Liver (tissue), 9 donors: Measurements from ENCODE around the gene NDUFA11. TPM values are rescaled to one million over a fixed set of nuclear protein-coding genes. Genes with fewer than 3 reads are reported as not detected.

Source experiments
- DNase-seq: peaks from one replicate; pipeline ENCODE4 v3.0.0-alpha.2; 2017; ENCODE audit warnings: low spot score
- H3K27ac ChIP-seq, 2 donors: one replicate each; pipeline ENCODE4 v1.7.0; 2013; ENCODE audit warnings: inconsistent platforms in 2 of 2, low read length in 2 of 2, control low read depth in 1 of 2, low read depth in 1 of 2, mild to moderate bottlenecking in 1 of 2
- H3K27me3 ChIP-seq, 4 donors: one replicate each; pipeline versions ENCODE4 v1.6.1 to v1.7.0; 2013; ENCODE audit warnings: low read length in 3 of 4, inconsistent platforms in 1 of 4, mild to moderate bottlenecking in 1 of 4, moderate library complexity in 1 of 4; ENCODE audit not compliant: control insufficient read depth in 4 of 4, insufficient read depth in 4 of 4
- H3K36me3 ChIP-seq, 4 donors: one replicate each; pipeline versions ENCODE4 v1.6.1 to v1.7.0; 2013; ENCODE audit warnings: low read length in 3 of 4, mild to moderate bottlenecking in 3 of 4, low read depth in 1 of 4, moderate library complexity in 1 of 4; ENCODE audit not compliant: control insufficient read depth in 4 of 4, insufficient read depth in 3 of 4
- H3K4me1 ChIP-seq, 4 donors: one replicate each; pipeline versions ENCODE4 v1.6.1 to v1.7.0; 2013; ENCODE audit warnings: low read length in 3 of 4, mild to moderate bottlenecking in 3 of 4, moderate library complexity in 1 of 4; ENCODE audit not compliant: control insufficient read depth in 4 of 4, insufficient read depth in 4 of 4
- H3K4me3 ChIP-seq, 3 donors: one replicate each; pipeline versions ENCODE4 v1.6.1 to v1.7.0; 2013; ENCODE audit warnings: low read length in 3 of 3, control low read depth in 1 of 3, low read depth in 1 of 3, mild to moderate bottlenecking in 1 of 3
- H3K9ac ChIP-seq, 2 donors: one replicate each; pipeline ENCODE4 v1.7.0; 2013; ENCODE audit warnings: low read length in 2 of 2, mild to moderate bottlenecking in 2 of 2, moderate library complexity in 2 of 2, control low read depth in 1 of 2, low read depth in 1 of 2
- H3K9me3 ChIP-seq, 4 donors: one replicate each; pipeline versions ENCODE4 v1.6.1 to v1.7.0; 2013; ENCODE audit warnings: low read length in 3 of 4; ENCODE audit not compliant: control insufficient read depth in 4 of 4
- EGR1 ChIP-seq, 2 donors: IDR thresholded peaks; 2 replicates each; pipeline ENCODE4 v1.6.1; 2016 to 2018; ENCODE audit warnings: antibody characterized with exemption in 2 of 2, low read depth in 2 of 2
- FOXA1 ChIP-seq: IDR thresholded peaks from 2 replicates; pipeline ENCODE4 v1.6.1; 2016; ENCODE audit warnings: antibody characterized with exemption
- FOXA2 ChIP-seq: IDR thresholded peaks from 2 replicates; pipeline ENCODE4 v1.6.1; 2016; ENCODE audit warnings: antibody characterized with exemption
- GABPA ChIP-seq, 2 donors: IDR thresholded peaks in 1 of 2; conservative IDR thresholded peaks in 1 of 2; 2 replicates each; pipeline ENCODE4 v1.6.1; 2016; ENCODE audit warnings: antibody characterized with exemption in 2 of 2, mild to moderate bottlenecking in 1 of 2, moderate library complexity in 1 of 2
- HNF4A ChIP-seq, 2 donors: conservative IDR thresholded peaks; 2 replicates each; pipeline ENCODE4 v1.6.1; 2016; ENCODE audit warnings: antibody characterized with exemption in 2 of 2, mild to moderate bottlenecking in 2 of 2
- HNF4G ChIP-seq: IDR thresholded peaks from 2 replicates; pipeline ENCODE4 v1.6.1; 2016; ENCODE audit warnings: antibody characterized with exemption
- JUND ChIP-seq, 2 donors: IDR thresholded peaks; 2 replicates each; pipeline ENCODE4 v1.6.1; 2016; ENCODE audit warnings: antibody characterized with exemption in 2 of 2
- NR2F2 ChIP-seq: IDR thresholded peaks from 2 replicates; pipeline ENCODE4 v1.6.1; 2016; ENCODE audit warnings: antibody characterized with exemption
- RAD21 ChIP-seq, 2 donors: IDR thresholded peaks; 2 replicates each; pipeline ENCODE4 v1.6.1; 2016; ENCODE audit warnings: antibody characterized with exemption in 2 of 2, mild to moderate bottlenecking in 2 of 2
- RXRA ChIP-seq, 2 donors: IDR thresholded peaks; 2 replicates each; pipeline ENCODE4 v1.6.1; 2017 to 2018; ENCODE audit warnings: antibody characterized with exemption in 2 of 2, mild to moderate bottlenecking in 1 of 2
- SP1 ChIP-seq: IDR thresholded peaks from 2 replicates; pipeline ENCODE4 v1.6.1; 2018; ENCODE audit warnings: antibody characterized with exemption, mild to moderate bottlenecking
- YY1 ChIP-seq: IDR thresholded peaks from 2 replicates; pipeline ENCODE4 v1.6.1; 2016; ENCODE audit warnings: antibody characterized with exemption, mild to moderate bottlenecking
- WGBS: extraction: QIAGEN DNeasy Blood & Tissue Kit; methylation state at CpG from one replicate; pipeline ENCODE4 v1.1.7; 2013; 5-methylcytosine and 5-hydroxymethylcytosine counted together
- polyA plus RNA-seq, 2 donors: library from polyadenylated mRNA; stranded (reverse) in 1 of 2; unstranded in 1 of 2; fragments of 200-250 nt in 1 of 2; fragments of >200 nt in 1 of 2; fragmentation: Nextera tagmentation in 1 of 2; extraction: Ambion mirVana in 1 of 2; gene quantifications; one replicate each; pipeline versions ENCODE4 v1.2.1 to v1.2.3, GENCODE V29; 2013 to 2015
- total RNA-seq, 2 donors: library from RNA; depleted of rRNA; stranded (reverse); fragments of >200 nt; gene quantifications; one replicate each; pipeline ENCODE4 v1.2.3, GENCODE V29; 2014
- TF ChIP-seq, protein P1 (sequence below): fragments of 150-350 bp; IDR thresholded peaks from 2 replicates; pipeline ENCODE4 v1.5.1; 2017; ENCODE audit warnings: improper control_type of control experiment, low read depth, low read length; ENCODE audit not compliant: missing input control
- TF ChIP-seq, protein P2 (sequence below): IDR thresholded peaks from 2 replicates; pipeline ENCODE4 v1.6.1; 2016; ENCODE audit warnings: antibody characterized with exemption, mild to moderate bottlenecking
- TF ChIP-seq, protein P3 (sequence below): IDR thresholded peaks from 2 replicates; pipeline ENCODE4 v1.6.1; 2016; ENCODE audit warnings: antibody characterized with exemption
- TF ChIP-seq, protein P4 (sequence below): IDR thresholded peaks from 2 replicates; pipeline ENCODE4 v1.6.1; 2016; ENCODE audit warnings: antibody characterized with exemption
- TF ChIP-seq, protein P5 (sequence below): IDR thresholded peaks from 2 replicates; pipeline ENCODE4 v1.6.1; 2016; ENCODE audit warnings: antibody characterized with exemption
- donor health status: healthy.
- donor health status: healthy.
- donor health status: healthy.
- donor health status: healthy.
- donor health status: healthy.

Gene NDUFA11
- total and polyA plus RNA-seq, 4 donors, result 127 to 394 (median 226) TPM

DNA sequence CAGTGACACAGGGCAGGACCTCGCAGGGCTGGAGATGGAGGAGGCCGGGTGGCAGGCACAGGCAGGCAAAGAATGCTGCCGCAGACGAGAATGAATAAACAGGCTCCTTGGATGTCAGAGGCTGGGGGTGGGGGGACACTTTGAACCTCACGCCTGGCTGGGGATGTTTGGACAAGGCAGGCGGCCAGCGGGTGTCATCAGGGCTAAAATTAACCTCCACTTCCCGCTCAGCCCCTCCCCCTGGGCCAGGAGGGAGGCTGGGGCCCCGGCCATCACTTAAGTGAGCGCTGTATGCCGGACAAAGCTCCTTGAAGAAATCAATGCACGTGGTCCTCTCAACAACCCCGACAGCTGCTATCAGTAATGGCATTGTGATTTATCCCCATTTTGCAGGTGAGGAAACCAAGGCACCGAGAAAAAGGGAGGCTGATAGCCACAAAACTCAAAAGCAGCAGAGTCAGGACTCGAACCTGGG, 22.9 kb downstream of the NDUFA11 start:
- DNase-seq, result peak; percentile 71
- Histone ChIP-seq H3K9ac (peak overlapping the region in 1 of 2 donors; percentile 58), H3K27me3 (no peaks in the 10 kb centered on the region), H3K27ac (peak overlapping the region; percentile 53 to 76), H3K9me3 (no peaks in the 10 kb centered on the region), H3K4me3 (no peak overlapping the region), H3K36me3 (no peaks in the 10 kb centered on the region), H3K4me1 (peaks cover 10 to 23% (median 14%) of the 10 kb centered on the region in 4 donors)
- TF ChIP-seq HNF4G (peak; percentile 75), JUND (IDR thresholded peaks at IDR 0.05) (peak; percentile 63 to 73), HNF4A (conservative IDR thresholded peaks at IDR 0.05) (peak; percentile 80 to 86), FOXA2 (peak; percentile 44), GABPA (IDR thresholded peaks at IDR 0.05 in 1 of 2, conservative IDR thresholded peaks at IDR 0.05 in 1 of 2) (no peak), YY1 (peak; percentile 7), NR2F2 (peak; percentile 47), RAD21 (IDR thresholded peaks at IDR 0.05) (peak; percentile 35 to 59), EGR1 (IDR thresholded peaks at IDR 0.05; ENCODE audit: low read depth in 2 of 2) (peak in 1 of 2 donors; percentile 49), FOXA1 (no peak), SP1 (peak; percentile 72), RXRA (IDR thresholded peaks at IDR 0.05) (peak; percentile 75 to 79)
- TF ChIP-seq, protein P1, sequence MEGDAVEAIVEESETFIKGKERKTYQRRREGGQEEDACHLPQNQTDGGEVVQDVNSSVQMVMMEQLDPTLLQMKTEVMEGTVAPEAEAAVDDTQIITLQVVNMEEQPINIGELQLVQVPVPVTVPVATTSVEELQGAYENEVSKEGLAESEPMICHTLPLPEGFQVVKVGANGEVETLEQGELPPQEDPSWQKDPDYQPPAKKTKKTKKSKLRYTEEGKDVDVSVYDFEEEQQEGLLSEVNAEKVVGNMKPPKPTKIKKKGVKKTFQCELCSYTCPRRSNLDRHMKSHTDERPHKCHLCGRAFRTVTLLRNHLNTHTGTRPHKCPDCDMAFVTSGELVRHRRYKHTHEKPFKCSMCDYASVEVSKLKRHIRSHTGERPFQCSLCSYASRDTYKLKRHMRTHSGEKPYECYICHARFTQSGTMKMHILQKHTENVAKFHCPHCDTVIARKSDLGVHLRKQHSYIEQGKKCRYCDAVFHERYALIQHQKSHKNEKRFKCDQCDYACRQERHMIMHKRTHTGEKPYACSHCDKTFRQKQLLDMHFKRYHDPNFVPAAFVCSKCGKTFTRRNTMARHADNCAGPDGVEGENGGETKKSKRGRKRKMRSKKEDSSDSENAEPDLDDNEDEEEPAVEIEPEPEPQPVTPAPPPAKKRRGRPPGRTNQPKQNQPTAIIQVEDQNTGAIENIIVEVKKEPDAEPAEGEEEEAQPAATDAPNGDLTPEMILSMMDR, result no peak
- TF ChIP-seq, protein P2, sequence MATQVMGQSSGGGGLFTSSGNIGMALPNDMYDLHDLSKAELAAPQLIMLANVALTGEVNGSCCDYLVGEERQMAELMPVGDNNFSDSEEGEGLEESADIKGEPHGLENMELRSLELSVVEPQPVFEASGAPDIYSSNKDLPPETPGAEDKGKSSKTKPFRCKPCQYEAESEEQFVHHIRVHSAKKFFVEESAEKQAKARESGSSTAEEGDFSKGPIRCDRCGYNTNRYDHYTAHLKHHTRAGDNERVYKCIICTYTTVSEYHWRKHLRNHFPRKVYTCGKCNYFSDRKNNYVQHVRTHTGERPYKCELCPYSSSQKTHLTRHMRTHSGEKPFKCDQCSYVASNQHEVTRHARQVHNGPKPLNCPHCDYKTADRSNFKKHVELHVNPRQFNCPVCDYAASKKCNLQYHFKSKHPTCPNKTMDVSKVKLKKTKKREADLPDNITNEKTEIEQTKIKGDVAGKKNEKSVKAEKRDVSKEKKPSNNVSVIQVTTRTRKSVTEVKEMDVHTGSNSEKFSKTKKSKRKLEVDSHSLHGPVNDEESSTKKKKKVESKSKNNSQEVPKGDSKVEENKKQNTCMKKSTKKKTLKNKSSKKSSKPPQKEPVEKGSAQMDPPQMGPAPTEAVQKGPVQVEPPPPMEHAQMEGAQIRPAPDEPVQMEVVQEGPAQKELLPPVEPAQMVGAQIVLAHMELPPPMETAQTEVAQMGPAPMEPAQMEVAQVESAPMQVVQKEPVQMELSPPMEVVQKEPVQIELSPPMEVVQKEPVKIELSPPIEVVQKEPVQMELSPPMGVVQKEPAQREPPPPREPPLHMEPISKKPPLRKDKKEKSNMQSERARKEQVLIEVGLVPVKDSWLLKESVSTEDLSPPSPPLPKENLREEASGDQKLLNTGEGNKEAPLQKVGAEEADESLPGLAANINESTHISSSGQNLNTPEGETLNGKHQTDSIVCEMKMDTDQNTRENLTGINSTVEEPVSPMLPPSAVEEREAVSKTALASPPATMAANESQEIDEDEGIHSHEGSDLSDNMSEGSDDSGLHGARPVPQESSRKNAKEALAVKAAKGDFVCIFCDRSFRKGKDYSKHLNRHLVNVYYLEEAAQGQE, result peak; percentile 57
- TF ChIP-seq, protein P3, sequence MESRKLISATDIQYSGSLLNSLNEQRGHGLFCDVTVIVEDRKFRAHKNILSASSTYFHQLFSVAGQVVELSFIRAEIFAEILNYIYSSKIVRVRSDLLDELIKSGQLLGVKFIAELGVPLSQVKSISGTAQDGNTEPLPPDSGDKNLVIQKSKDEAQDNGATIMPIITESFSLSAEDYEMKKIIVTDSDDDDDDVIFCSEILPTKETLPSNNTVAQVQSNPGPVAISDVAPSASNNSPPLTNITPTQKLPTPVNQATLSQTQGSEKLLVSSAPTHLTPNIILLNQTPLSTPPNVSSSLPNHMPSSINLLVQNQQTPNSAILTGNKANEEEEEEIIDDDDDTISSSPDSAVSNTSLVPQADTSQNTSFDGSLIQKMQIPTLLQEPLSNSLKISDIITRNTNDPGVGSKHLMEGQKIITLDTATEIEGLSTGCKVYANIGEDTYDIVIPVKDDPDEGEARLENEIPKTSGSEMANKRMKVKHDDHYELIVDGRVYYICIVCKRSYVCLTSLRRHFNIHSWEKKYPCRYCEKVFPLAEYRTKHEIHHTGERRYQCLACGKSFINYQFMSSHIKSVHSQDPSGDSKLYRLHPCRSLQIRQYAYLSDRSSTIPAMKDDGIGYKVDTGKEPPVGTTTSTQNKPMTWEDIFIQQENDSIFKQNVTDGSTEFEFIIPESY, result peak; percentile 45
- TF ChIP-seq, protein P4, sequence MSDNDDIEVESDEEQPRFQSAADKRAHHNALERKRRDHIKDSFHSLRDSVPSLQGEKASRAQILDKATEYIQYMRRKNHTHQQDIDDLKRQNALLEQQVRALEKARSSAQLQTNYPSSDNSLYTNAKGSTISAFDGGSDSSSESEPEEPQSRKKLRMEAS, result peak; percentile 63
- WGBS, result 14% methylated on average over 15 of the region's 15 CpGs

DNA sequence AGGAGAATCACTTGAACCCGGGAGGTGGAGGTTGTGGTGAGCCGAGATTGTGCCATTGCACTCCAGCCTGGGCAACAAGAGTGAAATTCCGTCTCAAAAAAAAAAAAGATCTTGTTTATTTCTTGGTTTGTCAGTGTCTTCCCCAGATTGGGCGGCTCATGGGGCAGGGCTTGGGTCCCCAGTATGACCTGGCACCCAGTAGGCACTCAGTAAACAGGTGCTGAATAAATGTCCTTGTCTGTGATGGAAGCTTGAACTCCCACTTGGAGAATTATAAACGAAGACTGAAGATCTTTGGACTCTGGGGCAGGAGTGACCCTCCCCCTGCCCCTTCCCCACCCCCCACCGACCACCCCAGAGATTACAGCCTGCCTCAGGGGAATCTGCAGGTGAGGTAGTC, 23.4 kb downstream of the NDUFA11 start:
- H3K9ac ChIP-seq, result no peak overlapping the region
- H3K27ac ChIP-seq, result peak overlapping the region; percentile 53 to 76
- TF ChIP-seq HNF4G, result no peak
- TF ChIP-seq FOXA2, result no peak
- TF ChIP-seq, protein P5, sequence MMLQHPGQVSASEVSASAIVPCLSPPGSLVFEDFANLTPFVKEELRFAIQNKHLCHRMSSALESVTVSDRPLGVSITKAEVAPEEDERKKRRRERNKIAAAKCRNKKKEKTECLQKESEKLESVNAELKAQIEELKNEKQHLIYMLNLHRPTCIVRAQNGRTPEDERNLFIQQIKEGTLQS, result no peak
- TF ChIP-seq RAD21 (IDR thresholded peaks at IDR 0.05), result no peak
- TF ChIP-seq, protein P4, result no peak
- no peak for TF ChIP-seq EGR1 (IDR thresholded peaks at IDR 0.05; ENCODE audit: low read depth in 2 of 2)
- H3K36me3 ChIP-seq, result no peaks in the 10 kb centered on the region
- peaks cover 10 to 23% (median 14%) of the 10 kb centered on the region in 4 donors for H3K4me1 ChIP-seq
- 36% methylated on average over 6 of the region's 6 CpGs for whole genome bisulfite sequencing
- H3K4me3 ChIP-seq, result no peak overlapping the region
- no peaks in the 10 kb centered on the region for H3K27me3 ChIP-seq
- DNase-seq, result no peak
- no peaks in the 10 kb centered on the region for H3K9me3 ChIP-seq
